Thyroid gland (tissue), 4 donors: ENCODE measurements around the gene ONECUT3.

Experiments
- CTCF ChIP-seq, 6 experiments: fragments of 200-600 bp in 3 of 6; fragments of 450-650 bp in 3 of 6; sonication (generic) in 3 of 6; IDR thresholded peaks; one replicate each; pipeline ENCODE4 v1.5.1; 2016 to 2019; ENCODE audit warnings: antibody characterized with exemption in 6 of 6, mild to moderate bottlenecking in 2 of 6, inconsistent platforms in 1 of 6, moderate library complexity in 1 of 6
- POLR2A ChIP-seq, 2 donors: fragments of 450-650 bp; IDR thresholded peaks; one replicate each; pipeline ENCODE4 v1.6.1; 2017; ENCODE audit warnings: antibody characterized with exemption in 2 of 2, mild to moderate bottlenecking in 2 of 2, moderate library complexity in 1 of 2

DNA sequence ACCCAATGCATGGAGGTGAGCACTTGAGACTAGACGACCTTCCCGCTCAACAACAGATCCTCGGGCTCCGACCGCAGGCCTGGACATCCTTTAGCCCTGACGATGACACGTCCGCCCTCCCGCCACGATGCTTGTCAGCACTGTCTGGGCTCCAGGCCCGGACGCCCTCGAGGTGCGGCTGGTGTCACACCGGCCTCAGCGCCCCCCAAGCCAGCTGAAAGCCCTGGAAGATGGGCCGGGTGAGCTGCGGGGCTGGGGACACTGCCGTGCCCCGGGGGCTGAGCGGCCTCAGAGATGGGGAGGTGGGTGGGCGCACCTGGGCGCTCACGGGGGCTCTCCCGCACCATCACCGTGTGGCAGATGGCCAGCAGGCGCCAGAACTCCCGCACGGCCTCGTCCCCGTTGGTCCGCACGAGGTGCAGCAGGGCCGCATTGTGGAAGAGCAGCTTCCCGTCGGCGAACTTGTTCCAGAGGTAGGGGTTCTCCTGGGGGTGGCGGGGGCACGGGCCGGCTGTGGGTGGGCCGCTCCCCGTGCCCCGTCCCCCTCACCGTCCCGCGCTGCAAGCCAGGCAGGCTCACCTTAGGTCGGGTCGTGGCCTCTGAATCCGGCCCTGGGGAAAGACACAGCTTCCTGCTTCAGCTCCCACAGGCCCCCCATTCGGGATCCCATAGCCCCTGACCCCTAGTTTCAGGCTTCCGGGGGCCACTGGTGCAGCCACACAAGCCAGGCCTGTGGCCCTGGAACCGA lies 43.3 kb downstream of the ONECUT3 start:
- TF ChIP-seq CTCF (IDR thresholded peaks at IDR 0.05) (no peak), POLR2A (IDR thresholded peaks at IDR 0.05) (no peak)
